IMR-90 (cell line): Measurements from ENCODE around the gene TAS2R42. TPM values are rescaled to one million over a fixed set of nuclear protein-coding genes. Genes with fewer than 3 reads are reported as not detected.

Experiments used
- ATAC-seq: fragments of 200-7000 bp; cut with Tn5 transposase; 2 replicates; pipeline ENCODE4 v1.9.1; 2020; ENCODE audit warnings: low read depth, mild to moderate bottlenecking, moderate library complexity
- BruUV-seq: library from RNA; stranded (reverse); fragments of 400-500 nt; replicated peaks from 2 replicates; lab custom pipeline; 2021; lab: Mats Ljungman, UMichigan
- CTCF ChIA-PET: fragments of 300-600 bp; formaldehyde crosslinking; extraction: SDS; loops from one replicate; lab custom pipeline; 2021; ENCODE audit warnings: antibody characterized with exemption; lab: Yijun Ruan, JAX
- POLR2A ChIA-PET: fragments of 300-600 bp; sonication (Branson Sonifier 250); formaldehyde crosslinking; loops from one replicate; lab custom pipeline; 2022; ENCODE audit warnings: antibody characterized with exemption; ENCODE audit not compliant: unreplicated experiment; lab: Charles Lee
- DNase-seq: peaks from one replicate; pipeline ENCODE4 v3.0.0; 2013
- H2AFZ ChIP-seq: replicated peaks from 2 replicates; pipeline ENCODE3; 2013; ENCODE audit warnings: low read length, mild to moderate bottlenecking; ENCODE audit not compliant: poor library complexity
- H2AK5ac ChIP-seq: 2 replicates; pipeline ENCODE4 v1.6.1; 2013; ENCODE audit warnings: low read depth, low read length, inconsistent platforms
- H2AK9ac ChIP-seq: replicated peaks from 2 replicates; pipeline ENCODE3; 2013; ENCODE audit warnings: mild to moderate bottlenecking, low read depth, low read length, moderate library complexity; ENCODE audit not compliant: poor library complexity
- H2BK120ac ChIP-seq: 2 replicates; pipeline ENCODE4 v1.6.1; 2013; ENCODE audit warnings: low read depth, low read length, inconsistent platforms
- H2BK15ac ChIP-seq: 3 replicates; pipeline ENCODE4 v1.6.1; 2013; ENCODE audit warnings: low read depth, low read length, inconsistent platforms
- H2BK20ac ChIP-seq: 2 replicates; pipeline ENCODE4 v1.6.1; 2013; ENCODE audit warnings: low read depth, mild to moderate bottlenecking, inconsistent platforms, low read length, moderate library complexity
- H2BK5ac ChIP-seq: 2 replicates; pipeline ENCODE4 v1.6.1; 2013; ENCODE audit warnings: mild to moderate bottlenecking, low read depth, low read length, inconsistent platforms; ENCODE audit not compliant: poor library complexity, severe bottlenecking
- H3K14ac ChIP-seq: replicated peaks from 2 replicates; pipeline ENCODE4 v1.6.1; 2013; ENCODE audit warnings: low read depth, low read length, inconsistent platforms
- H3K18ac ChIP-seq: 2 replicates; pipeline ENCODE4 v1.6.1; 2013; ENCODE audit warnings: low read depth, low read length, control low read depth
- H3K23ac ChIP-seq: 2 replicates; pipeline ENCODE4 v1.6.1; 2013; ENCODE audit warnings: low read depth, low read length, inconsistent platforms
- H3K27ac ChIP-seq: 2 replicates; pipeline ENCODE4 v1.5.1; 2013; ENCODE audit warnings: mild to moderate bottlenecking, control low read depth, low read length; ENCODE audit not compliant: insufficient read depth
- H3K27me3 ChIP-seq: 2 replicates; pipeline ENCODE4 v1.6.1; 2013; ENCODE audit warnings: low read length; ENCODE audit not compliant: control insufficient read depth, insufficient read depth
- H3K36me3 ChIP-seq: 2 replicates; pipeline ENCODE4 v1.6.1; 2013; ENCODE audit warnings: low read length, mixed read lengths; ENCODE audit not compliant: control insufficient read depth, insufficient read depth
- H3K4ac ChIP-seq: 2 replicates; pipeline ENCODE4 v1.6.1; 2013; ENCODE audit warnings: low read depth, low read length, inconsistent platforms
- H3K4me1 ChIP-seq: 2 replicates; pipeline ENCODE4 v1.6.1; 2013; ENCODE audit warnings: low read length, mixed read lengths; ENCODE audit not compliant: control insufficient read depth, insufficient read depth
- H3K4me2 ChIP-seq: 2 replicates; pipeline ENCODE4 v1.6.1; 2013; ENCODE audit warnings: low read depth, mild to moderate bottlenecking, control low read depth, low read length, moderate library complexity
- H3K4me3 ChIP-seq: 2 replicates; pipeline ENCODE4 v1.5.1; 2013; ENCODE audit warnings: low read depth, mild to moderate bottlenecking, control low read depth, low read length, moderate library complexity; ENCODE audit not compliant: insufficient read depth
- H3K56ac ChIP-seq: 2 replicates; pipeline ENCODE4 v1.6.1; 2013; ENCODE audit warnings: low read length, inconsistent platforms; ENCODE audit not compliant: insufficient read depth; ENCODE audit errors: extremely low read depth
- H3K79me1 ChIP-seq, 2 experiments: 2 replicates each; pipeline ENCODE4 v1.6.1; 2013; ENCODE audit warnings: low read length in 2 of 2, inconsistent platforms in 1 of 2, low read depth in 1 of 2
- H3K9ac ChIP-seq: 2 replicates; pipeline ENCODE4 v1.6.1; 2013; ENCODE audit warnings: low read depth, low read length, control low read depth
- H3K9me1 ChIP-seq: 2 replicates; pipeline ENCODE4 v1.6.1; 2013; ENCODE audit warnings: low read length, inconsistent platforms; ENCODE audit not compliant: insufficient read depth
- H3K9me3 ChIP-seq: 2 replicates; pipeline ENCODE4 v1.6.1; 2013; ENCODE audit warnings: low read length; ENCODE audit not compliant: control insufficient read depth, insufficient read depth
- H4K20me1 ChIP-seq: 2 replicates; pipeline ENCODE4 v1.6.1; 2013; ENCODE audit warnings: low read length, inconsistent platforms; ENCODE audit not compliant: insufficient read depth
- H4K5ac ChIP-seq: 2 replicates; pipeline ENCODE4 v1.6.1; 2013; ENCODE audit warnings: mild to moderate bottlenecking, low read depth, low read length, control low read depth
- H4K8ac ChIP-seq, 2 experiments: 2 replicates each; pipeline ENCODE4 v1.6.1; 2013; ENCODE audit warnings: low read depth in 2 of 2, low read length in 2 of 2, control low read depth in 1 of 2, inconsistent platforms in 1 of 2
- H4K91ac ChIP-seq: 2 replicates; pipeline ENCODE4 v1.6.1; 2013; ENCODE audit warnings: low read depth, low read length, inconsistent platforms; ENCODE audit not compliant: insufficient read depth
- CEBPB ChIP-seq: IDR thresholded peaks from 2 replicates; pipeline ENCODE4 v1.6.1; 2012; ENCODE audit warnings: low read depth, low read length, improper control_type of control experiment
- dilution Hi-C: fragments of 300-500 bp; cut with HindIII; formaldehyde crosslinking; loops from one replicate; pipeline ENCODE4 v1.14.3; 2018; ENCODE audit warnings: low sequenced_read_pairs; ENCODE audit not compliant: unreplicated experiment
- in situ Hi-C: fragments of 300-500 bp; cut with MboI; formaldehyde crosslinking; loops from 3 replicates; pipeline ENCODE4 v1.14.3; 2019; ENCODE audit warnings: low sequenced_read_pairs, inconsistent platforms, mixed read lengths
- intact Hi-C: fragments of 100-400 bp; cut with micrococcal nuclease; formaldehyde crosslinking; loops from 2 replicates; pipeline ENCODE4 v1.10.0; 2022
- polyA plus RNA-seq, 3 experiments: library from polyadenylated mRNA; depleted of rRNA; stranded (reverse); fragments of >200 nt; gene quantifications; 2 replicates each; pipeline ENCODE4 v1.2.3, GENCODE V29; 2012; ENCODE audit warnings: low replicate concordance in 1 of 3
- total RNA-seq: library from RNA; depleted of rRNA; stranded (reverse); fragments of >200 nt; gene quantifications from 2 replicates; pipeline ENCODE4 v1.2.3, GENCODE V29; 2012
- TF ChIP-seq, protein P1 (sequence below): conservative IDR thresholded peaks from 2 replicates; pipeline ENCODE4 v1.5.1; 2012; ENCODE audit warnings: mild to moderate bottlenecking, low read depth, low read length, improper control_type of control experiment

TAS2R42 gene
- total and polyA plus RNA-seq, 2 of the 4 experiments (the other 2 are of a cell fraction): not detected

DNA sequence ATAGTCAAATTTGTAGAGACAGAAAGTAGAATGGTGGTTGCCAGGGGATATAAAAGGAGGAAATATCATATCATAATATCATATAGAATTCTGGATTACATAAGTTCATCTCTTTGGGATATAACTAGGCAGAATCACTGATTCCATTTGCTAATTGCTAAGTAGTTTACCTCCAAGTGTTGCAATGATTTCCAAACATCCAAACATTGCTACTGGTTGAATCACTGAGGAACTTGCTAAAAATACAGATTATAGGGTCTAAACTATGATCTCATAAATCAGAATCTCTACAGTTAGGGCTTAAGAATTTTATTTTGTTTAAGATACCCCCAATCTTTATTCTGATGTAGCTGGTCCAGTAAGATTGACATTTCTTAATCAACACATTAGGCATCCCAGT is 16.1 kb upstream of the TAS2R42 start:
- H3K4me3 ChIP-seq: no peak overlapping the region
- TF ChIP-seq CEBPB: peak; percentile 29; the same call in 1 of the 2 replicates
- TF ChIP-seq, protein P1, sequence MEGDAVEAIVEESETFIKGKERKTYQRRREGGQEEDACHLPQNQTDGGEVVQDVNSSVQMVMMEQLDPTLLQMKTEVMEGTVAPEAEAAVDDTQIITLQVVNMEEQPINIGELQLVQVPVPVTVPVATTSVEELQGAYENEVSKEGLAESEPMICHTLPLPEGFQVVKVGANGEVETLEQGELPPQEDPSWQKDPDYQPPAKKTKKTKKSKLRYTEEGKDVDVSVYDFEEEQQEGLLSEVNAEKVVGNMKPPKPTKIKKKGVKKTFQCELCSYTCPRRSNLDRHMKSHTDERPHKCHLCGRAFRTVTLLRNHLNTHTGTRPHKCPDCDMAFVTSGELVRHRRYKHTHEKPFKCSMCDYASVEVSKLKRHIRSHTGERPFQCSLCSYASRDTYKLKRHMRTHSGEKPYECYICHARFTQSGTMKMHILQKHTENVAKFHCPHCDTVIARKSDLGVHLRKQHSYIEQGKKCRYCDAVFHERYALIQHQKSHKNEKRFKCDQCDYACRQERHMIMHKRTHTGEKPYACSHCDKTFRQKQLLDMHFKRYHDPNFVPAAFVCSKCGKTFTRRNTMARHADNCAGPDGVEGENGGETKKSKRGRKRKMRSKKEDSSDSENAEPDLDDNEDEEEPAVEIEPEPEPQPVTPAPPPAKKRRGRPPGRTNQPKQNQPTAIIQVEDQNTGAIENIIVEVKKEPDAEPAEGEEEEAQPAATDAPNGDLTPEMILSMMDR: no peak
- no peak overlapping the region for H2BK15ac ChIP-seq
- H3K27ac ChIP-seq: no peak overlapping the region
- ATAC-seq (no peak), DNase-seq (no peak)
- H2BK120ac ChIP-seq: no peak overlapping the region
- H3K9me3 ChIP-seq: no peaks in the 10 kb centered on the region
- no peaks in the 10 kb centered on the region for H4K20me1 ChIP-seq
- no peak overlapping the region for H4K8ac ChIP-seq
- no peak overlapping the region for H3K4ac ChIP-seq
- H3K9ac ChIP-seq: no peak overlapping the region
- no peak overlapping the region for H2BK20ac ChIP-seq
- no peak overlapping the region for H3K56ac ChIP-seq
- intact Hi-C loops: no loop called here
- H3K79me1 ChIP-seq: no peaks in the 10 kb centered on the region
- H4K91ac ChIP-seq: no peak overlapping the region
- H2AK5ac ChIP-seq: no peak overlapping the region
- dilution Hi-C loops: no loop called here
- no peaks in the 10 kb centered on the region for H3K36me3 ChIP-seq
- no peak overlapping the region for H3K23ac ChIP-seq
- POLR2A ChIA-PET: no interaction called here
- H2AFZ ChIP-seq: no peak overlapping the region
- BruUV-seq: no TSS peak
- in situ Hi-C loops: loop anchor here (5.0 kb wide), 1 partner anchor 426 kb away; no protein-coding TSS in a partner anchor
- CTCF ChIA-PET: no interaction called here
- no peaks in the 10 kb centered on the region for H3K9me1 ChIP-seq
- H4K5ac ChIP-seq: no peak overlapping the region
- H2BK5ac ChIP-seq: no peak overlapping the region
- no peak overlapping the region for H3K14ac ChIP-seq
- H2AK9ac ChIP-seq: no peak overlapping the region
- H3K4me1 ChIP-seq: no peaks in the 10 kb centered on the region
- no peaks in the 10 kb centered on the region; the same call in 1 of the 2 replicates for H3K27me3 ChIP-seq
- H3K4me2 ChIP-seq: no peak overlapping the region
- H3K18ac ChIP-seq: no peak overlapping the region
